Left ventricle myocardium inferior (tissue), 1 donor: ENCODE data around the gene FAM171A1. TPM values are rescaled to one million over a fixed set of nuclear protein-coding genes. Genes with fewer than 3 reads are reported as not detected.

ENCODE experiments used
- DNase-seq: peaks from one replicate; pipeline ENCODE4 v3.0.0-alpha.2; 2020
- H3K27ac ChIP-seq: fragments of 200-600 bp; replicated peaks from 2 replicates; pipeline ENCODE4 v1.8.0; 2021
- H3K27me3 ChIP-seq: fragments of 200-600 bp; 2 replicates; pipeline ENCODE4 v1.8.0; 2021; ENCODE audit warnings: low read depth
- H3K36me3 ChIP-seq: fragments of 200-600 bp; 2 replicates; pipeline ENCODE4 v1.8.0; 2021
- H3K4me1 ChIP-seq: fragments of 200-600 bp; 2 replicates; pipeline ENCODE4 v1.8.0; 2021
- H3K4me3 ChIP-seq: fragments of 200-600 bp; 2 replicates; pipeline ENCODE4 v1.8.0; 2021; ENCODE audit warnings: mild to moderate bottlenecking, moderate library complexity
- H3K9me3 ChIP-seq: fragments of 200-600 bp; replicated peaks from 2 replicates; pipeline ENCODE4 v1.8.0; 2021
- intact Hi-C: fragments of 100-400 bp; cut with micrococcal nuclease; formaldehyde crosslinking; loops from one replicate; pipeline ENCODE4 v1.11.0; 2022
- total RNA-seq: library from RNA; stranded (reverse); fragmentation: NEBNext Ultra II Directional; extraction: Animal tissue kit (Norgen Biotek cat#: 25700); gene quantifications from one replicate; pipeline ENCODE4 v1.2.1, GENCODE V29; 2021
- TF ChIP-seq, protein P1 (sequence below): fragments of 200-600 bp; IDR thresholded peaks from 2 replicates; pipeline ENCODE4 v1.8.0; 2021; ENCODE audit warnings: antibody characterized with exemption, mild to moderate bottlenecking, borderline replicate concordance
- donor health status: DM: no; HTN: yes; CAD: no; lungs with severe emphysema.

Gene FAM171A1
- total RNA-seq, 1 donor from 2014 or later: 8.3 TPM

DNA sequence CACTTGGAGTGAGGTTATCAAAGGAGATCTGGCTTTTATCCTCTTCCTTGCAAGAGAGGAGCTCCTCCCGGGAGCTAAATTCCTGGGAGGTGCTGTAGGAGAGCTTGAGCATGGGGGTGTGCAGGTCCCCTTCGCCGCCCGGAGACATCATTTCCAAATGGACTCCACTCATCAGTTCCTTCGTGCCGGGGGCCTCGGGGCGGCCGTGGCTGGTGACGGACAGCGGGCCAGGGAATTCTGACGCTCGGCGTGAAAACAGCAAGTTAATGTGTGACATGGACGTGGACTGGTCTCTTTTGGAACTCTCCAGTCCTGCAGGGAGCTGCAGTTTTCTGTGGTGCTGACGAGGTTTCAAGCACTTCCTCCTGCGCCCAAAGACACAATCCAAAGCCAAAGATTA is 156.9 kb downstream of the FAM171A1 start:
- TF ChIP-seq, protein P1, sequence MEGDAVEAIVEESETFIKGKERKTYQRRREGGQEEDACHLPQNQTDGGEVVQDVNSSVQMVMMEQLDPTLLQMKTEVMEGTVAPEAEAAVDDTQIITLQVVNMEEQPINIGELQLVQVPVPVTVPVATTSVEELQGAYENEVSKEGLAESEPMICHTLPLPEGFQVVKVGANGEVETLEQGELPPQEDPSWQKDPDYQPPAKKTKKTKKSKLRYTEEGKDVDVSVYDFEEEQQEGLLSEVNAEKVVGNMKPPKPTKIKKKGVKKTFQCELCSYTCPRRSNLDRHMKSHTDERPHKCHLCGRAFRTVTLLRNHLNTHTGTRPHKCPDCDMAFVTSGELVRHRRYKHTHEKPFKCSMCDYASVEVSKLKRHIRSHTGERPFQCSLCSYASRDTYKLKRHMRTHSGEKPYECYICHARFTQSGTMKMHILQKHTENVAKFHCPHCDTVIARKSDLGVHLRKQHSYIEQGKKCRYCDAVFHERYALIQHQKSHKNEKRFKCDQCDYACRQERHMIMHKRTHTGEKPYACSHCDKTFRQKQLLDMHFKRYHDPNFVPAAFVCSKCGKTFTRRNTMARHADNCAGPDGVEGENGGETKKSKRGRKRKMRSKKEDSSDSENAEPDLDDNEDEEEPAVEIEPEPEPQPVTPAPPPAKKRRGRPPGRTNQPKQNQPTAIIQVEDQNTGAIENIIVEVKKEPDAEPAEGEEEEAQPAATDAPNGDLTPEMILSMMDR: no peak
- H3K36me3 ChIP-seq: peaks cover 25% of the 10 kb centered on the region
- H3K27me3 ChIP-seq: no peaks in the 10 kb centered on the region
- DNase-seq: no peak
- H3K4me3 ChIP-seq: no peak overlapping the region
- intact Hi-C loops: loop anchor here (10.0 kb wide), 1 partner anchor 151 kb away; no protein-coding TSS in a partner anchor
- H3K9me3 ChIP-seq: no peaks in the 10 kb centered on the region
- H3K27ac ChIP-seq: no peak overlapping the region
- H3K4me1 ChIP-seq: peaks cover 12% of the 10 kb centered on the region

DNA sequence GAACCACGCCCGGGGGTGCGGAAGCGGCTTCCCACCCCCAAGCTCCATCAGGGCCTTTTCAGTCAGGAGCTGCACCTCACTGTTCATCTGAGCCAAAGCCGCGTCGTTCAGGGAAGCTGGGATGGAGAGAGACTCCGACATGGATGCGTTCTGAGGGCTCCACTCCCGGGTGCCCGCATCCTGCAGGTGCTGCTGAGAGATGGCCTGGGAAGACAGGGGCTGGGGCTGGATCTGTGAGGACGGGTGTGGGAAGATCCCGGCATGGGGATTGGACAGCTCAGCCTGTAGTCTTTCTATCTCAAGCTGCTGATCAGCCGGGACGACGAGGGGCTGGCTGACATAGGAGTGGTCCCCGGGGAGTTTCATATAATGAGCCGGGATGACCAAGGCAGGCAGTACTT is 157.6 kb downstream of the FAM171A1 start:
- no peak for DNase-seq
- no peak overlapping the region for H3K4me3 ChIP-seq
- intact Hi-C loops: loop anchor here (10.0 kb wide), 1 partner anchor 151 kb away; no protein-coding TSS in a partner anchor
- peaks cover 21% of the 10 kb centered on the region for H3K36me3 ChIP-seq
- TF ChIP-seq, protein P1: no peak
- no peaks in the 10 kb centered on the region for H3K9me3 ChIP-seq
- H3K27ac ChIP-seq: no peak overlapping the region
- no peaks in the 10 kb centered on the region for H3K27me3 ChIP-seq
- H3K4me1 ChIP-seq: peaks cover 12% of the 10 kb centered on the region

DNA sequence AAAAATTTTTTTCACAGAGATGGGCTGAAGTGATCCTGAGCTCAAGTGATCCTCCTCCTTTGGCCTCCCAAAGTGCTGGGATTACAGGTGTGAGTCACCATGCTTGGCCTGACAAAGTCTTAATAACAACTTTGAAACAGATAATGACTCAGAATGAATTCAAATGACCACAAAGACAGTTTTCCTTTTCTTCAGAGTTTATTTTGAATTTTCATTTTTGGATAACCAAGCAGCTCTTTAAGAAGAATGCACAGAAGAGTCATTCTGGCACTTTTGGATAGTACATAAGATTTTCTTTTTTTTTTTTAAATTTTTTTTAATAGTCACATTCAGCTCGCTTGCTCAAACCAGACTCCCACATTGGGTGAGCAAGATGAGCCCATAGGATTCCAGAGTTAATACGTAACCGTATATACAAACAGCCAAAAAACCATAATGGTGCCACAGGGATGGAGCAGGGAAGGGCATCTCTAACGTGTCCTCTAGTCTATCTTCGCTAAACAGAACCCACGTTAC is 159.6 kb downstream of the FAM171A1 start:
- Histone ChIP-seq H3K4me3 (no peak overlapping the region), H3K36me3 (peaks cover 21% of the 10 kb centered on the region), H3K4me1 (peaks cover 12% of the 10 kb centered on the region), H3K27ac (no peak overlapping the region), H3K27me3 (no peaks in the 10 kb centered on the region), H3K9me3 (no peaks in the 10 kb centered on the region)
- DNase-seq: no peak
- TF ChIP-seq, protein P1: no peak
- intact Hi-C loops: loop anchor here (10.0 kb wide), 1 partner anchor 153 kb away; no protein-coding TSS in a partner anchor

DNA sequence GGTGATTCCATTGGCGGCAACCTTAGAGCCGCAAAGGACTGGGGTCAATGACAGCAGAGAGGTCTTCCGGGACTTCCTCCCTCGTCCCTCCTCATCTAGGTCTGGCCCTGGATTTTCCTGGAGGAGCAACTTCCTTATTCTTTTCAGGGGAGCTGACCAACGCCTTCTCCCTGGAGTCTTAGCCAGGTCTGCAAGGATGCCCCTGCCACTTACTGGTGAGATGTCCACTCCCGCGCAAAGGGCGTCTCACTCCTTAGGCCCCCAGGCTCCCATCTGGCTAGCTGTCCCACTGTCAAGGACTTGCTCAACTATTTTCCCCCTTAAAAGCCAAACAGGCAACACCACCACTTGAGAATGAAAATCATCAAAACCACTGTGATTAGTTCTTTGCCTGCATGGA is 160.6 kb downstream of the FAM171A1 start:
- intact Hi-C loops: loop anchor here (10.0 kb wide), 1 partner anchor 154 kb away; no protein-coding TSS in a partner anchor
- H3K4me1 ChIP-seq: peaks cover 12% of the 10 kb centered on the region
- TF ChIP-seq, protein P1: no peak
- H3K27me3 ChIP-seq: no peaks in the 10 kb centered on the region
- no peaks in the 10 kb centered on the region for H3K9me3 ChIP-seq
- peak overlapping the region; percentile 19 for H3K27ac ChIP-seq
- peaks cover 21% of the 10 kb centered on the region for H3K36me3 ChIP-seq
- DNase-seq: no peak
- H3K4me3 ChIP-seq: no peak overlapping the region

DNA sequence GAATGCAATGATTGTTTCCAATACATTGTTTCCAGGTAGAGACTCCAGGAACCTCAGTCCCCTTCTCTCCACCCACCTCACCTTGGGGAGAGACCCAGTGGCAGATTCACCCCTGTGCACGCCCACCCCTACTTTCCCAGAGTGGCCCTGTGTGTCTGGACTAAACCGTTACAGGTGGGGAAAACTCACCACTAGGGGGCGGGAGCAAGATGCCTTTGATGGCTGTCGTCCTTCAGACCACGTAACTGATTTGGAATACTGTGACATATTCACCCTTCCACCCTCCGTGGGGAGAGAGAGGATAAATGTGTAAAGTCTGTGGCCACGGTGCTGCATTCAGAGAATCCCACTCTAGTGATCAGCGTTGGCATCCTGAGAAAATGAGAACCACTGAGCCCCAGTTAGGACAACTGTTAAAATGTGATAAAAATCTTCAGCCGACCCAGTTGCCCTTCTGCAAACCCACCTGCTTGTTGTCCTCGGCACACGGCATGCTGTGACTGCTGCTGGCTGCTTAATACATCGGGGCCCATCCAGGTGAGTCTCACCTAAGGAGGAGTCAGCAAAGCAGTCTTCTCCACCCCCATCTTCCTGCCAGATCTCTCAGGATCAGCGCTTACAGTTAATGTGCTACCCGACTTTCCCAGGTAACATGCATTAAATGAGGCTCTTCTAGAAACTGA is 161.1 kb downstream of the FAM171A1 start:
- no peaks in the 10 kb centered on the region for H3K27me3 ChIP-seq
- H3K36me3 ChIP-seq: peaks cover 21% of the 10 kb centered on the region
- peak overlapping the region; percentile 19 for H3K27ac ChIP-seq
- no peaks in the 10 kb centered on the region for H3K9me3 ChIP-seq
- intact Hi-C loops: loop anchor here (10.0 kb wide), 1 partner anchor 155 kb away; no protein-coding TSS in a partner anchor
- DNase-seq: peak; percentile 70
- H3K4me3 ChIP-seq: peak overlapping the region; percentile 30
- H3K4me1 ChIP-seq: peaks cover 12% of the 10 kb centered on the region
- TF ChIP-seq, protein P1: peak; percentile 93
